HL-60 (cell line): ENCODE measurements around the gene ENTR1.

Experiments
- DNase-seq, 2 experiments: peaks; one replicate each; pipeline ENCODE4 v3.0.0-alpha.2; 2010 to 2020; ENCODE audit warnings: low read depth in 1 of 2, low spot score in 1 of 2
- H3K27ac ChIP-seq: fragments of 250-450 bp; sonication (Bioruptor Pico); replicated peaks from 2 replicates; pipeline ENCODE4 v1.5.1; 2020; ENCODE audit warnings: mild to moderate bottlenecking, moderate library complexity
- H3K27me3 ChIP-seq: fragments of 250-450 bp; sonication (Bioruptor Pico); 2 replicates; pipeline ENCODE4 v1.5.1; 2021; ENCODE audit warnings: mild to moderate bottlenecking, moderate library complexity; ENCODE audit not compliant: insufficient read depth, poor library complexity, severe bottlenecking
- H3K4me3 ChIP-seq: replicated peaks from 2 replicates; pipeline ENCODE4 v1.5.1; 2011; ENCODE audit warnings: mild to moderate bottlenecking, control low read depth, low read length; ENCODE audit not compliant: insufficient read depth
- GABPA ChIP-seq: IDR thresholded peaks from 2 replicates; pipeline ENCODE4 v1.6.1; 2012; ENCODE audit warnings: low read depth
- POLR2AphosphoS5 ChIP-seq: IDR thresholded peaks from 2 replicates; pipeline ENCODE4 v1.6.1; 2012; ENCODE audit warnings: low read depth
- SPI1 ChIP-seq: IDR thresholded peaks from 2 replicates; pipeline ENCODE4 v1.6.1; 2012; ENCODE audit warnings: low read depth, mild to moderate bottlenecking, borderline replicate concordance
- TF ChIP-seq, protein P1 (sequence below): IDR thresholded peaks from 2 replicates; pipeline ENCODE4 v1.6.1; 2012; ENCODE audit warnings: low read depth; ENCODE audit not compliant: insufficient replicate concordance
- TF ChIP-seq, protein P2 (sequence below): IDR thresholded peaks from one replicate; pipeline ENCODE4 v1.5.1; 2011; ENCODE audit warnings: low read length, control low read depth, inconsistent platforms; ENCODE audit not compliant: insufficient read depth

Gene ENTR1

DNA sequence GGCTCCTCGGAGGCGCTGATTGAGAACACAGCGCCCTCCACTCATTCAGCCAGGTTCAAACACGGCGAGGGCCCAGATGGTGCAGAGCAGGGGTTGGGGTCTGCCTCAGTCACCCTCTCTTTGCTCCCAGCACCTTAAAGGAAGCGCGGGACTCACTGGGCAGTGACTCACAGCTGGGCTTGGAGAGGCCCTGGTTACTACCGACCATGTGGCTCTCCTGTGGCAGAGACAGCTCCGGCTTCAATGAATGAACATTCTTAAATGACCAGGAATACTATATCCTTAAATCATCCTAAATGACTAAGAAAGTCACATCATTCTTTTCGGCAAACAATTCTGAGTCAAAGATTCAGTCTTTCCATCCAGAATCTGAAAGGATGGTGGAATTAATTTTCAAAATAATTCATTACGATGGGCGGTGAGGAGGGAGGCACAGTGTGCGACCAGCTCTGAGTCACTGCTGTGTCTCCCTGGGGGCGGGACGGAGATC, 30.8 kb upstream of the ENTR1 start:
- Histone ChIP-seq H3K27me3 (no peaks in the 10 kb centered on the region), H3K27ac (no peak overlapping the region), H3K4me3 (no peak overlapping the region)
- DNase-seq, result no peak
- TF ChIP-seq, protein P1, sequence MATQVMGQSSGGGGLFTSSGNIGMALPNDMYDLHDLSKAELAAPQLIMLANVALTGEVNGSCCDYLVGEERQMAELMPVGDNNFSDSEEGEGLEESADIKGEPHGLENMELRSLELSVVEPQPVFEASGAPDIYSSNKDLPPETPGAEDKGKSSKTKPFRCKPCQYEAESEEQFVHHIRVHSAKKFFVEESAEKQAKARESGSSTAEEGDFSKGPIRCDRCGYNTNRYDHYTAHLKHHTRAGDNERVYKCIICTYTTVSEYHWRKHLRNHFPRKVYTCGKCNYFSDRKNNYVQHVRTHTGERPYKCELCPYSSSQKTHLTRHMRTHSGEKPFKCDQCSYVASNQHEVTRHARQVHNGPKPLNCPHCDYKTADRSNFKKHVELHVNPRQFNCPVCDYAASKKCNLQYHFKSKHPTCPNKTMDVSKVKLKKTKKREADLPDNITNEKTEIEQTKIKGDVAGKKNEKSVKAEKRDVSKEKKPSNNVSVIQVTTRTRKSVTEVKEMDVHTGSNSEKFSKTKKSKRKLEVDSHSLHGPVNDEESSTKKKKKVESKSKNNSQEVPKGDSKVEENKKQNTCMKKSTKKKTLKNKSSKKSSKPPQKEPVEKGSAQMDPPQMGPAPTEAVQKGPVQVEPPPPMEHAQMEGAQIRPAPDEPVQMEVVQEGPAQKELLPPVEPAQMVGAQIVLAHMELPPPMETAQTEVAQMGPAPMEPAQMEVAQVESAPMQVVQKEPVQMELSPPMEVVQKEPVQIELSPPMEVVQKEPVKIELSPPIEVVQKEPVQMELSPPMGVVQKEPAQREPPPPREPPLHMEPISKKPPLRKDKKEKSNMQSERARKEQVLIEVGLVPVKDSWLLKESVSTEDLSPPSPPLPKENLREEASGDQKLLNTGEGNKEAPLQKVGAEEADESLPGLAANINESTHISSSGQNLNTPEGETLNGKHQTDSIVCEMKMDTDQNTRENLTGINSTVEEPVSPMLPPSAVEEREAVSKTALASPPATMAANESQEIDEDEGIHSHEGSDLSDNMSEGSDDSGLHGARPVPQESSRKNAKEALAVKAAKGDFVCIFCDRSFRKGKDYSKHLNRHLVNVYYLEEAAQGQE, result no peak
- TF ChIP-seq GABPA (no peak), POLR2AphosphoS5 (no peak), SPI1 (no peak)
- TF ChIP-seq, protein P2, sequence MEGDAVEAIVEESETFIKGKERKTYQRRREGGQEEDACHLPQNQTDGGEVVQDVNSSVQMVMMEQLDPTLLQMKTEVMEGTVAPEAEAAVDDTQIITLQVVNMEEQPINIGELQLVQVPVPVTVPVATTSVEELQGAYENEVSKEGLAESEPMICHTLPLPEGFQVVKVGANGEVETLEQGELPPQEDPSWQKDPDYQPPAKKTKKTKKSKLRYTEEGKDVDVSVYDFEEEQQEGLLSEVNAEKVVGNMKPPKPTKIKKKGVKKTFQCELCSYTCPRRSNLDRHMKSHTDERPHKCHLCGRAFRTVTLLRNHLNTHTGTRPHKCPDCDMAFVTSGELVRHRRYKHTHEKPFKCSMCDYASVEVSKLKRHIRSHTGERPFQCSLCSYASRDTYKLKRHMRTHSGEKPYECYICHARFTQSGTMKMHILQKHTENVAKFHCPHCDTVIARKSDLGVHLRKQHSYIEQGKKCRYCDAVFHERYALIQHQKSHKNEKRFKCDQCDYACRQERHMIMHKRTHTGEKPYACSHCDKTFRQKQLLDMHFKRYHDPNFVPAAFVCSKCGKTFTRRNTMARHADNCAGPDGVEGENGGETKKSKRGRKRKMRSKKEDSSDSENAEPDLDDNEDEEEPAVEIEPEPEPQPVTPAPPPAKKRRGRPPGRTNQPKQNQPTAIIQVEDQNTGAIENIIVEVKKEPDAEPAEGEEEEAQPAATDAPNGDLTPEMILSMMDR, result no peak

- TF ChIP-seq SPI1 (no peak), POLR2AphosphoS5 (peak; percentile 26; the same call in 1 of the 2 replicates)
- DNase-seq, result peak; percentile 53 to 60
- Histone ChIP-seq H3K4me3 (peak within 1 kb of the TSS; percentile 66), H3K27ac (peak within 1 kb of the TSS; percentile 71), H3K27me3 (no peaks in the 10 kb centered on the region)
These were observed 29.3 kb upstream of the ENTR1 start, which contains the start of gene INPP5E for GRCh38 chr9:136439481-136440408. Gene INPP5E, minus strand, starts transcription at chr9:136439845. Its CDS starts 426 bp downstream, at chr9:136439419.

- DNase-seq, result peak; percentile 8 to 45
- Histone ChIP-seq H3K27me3 (no peaks in the 10 kb centered on the region), H3K4me3 (peak overlapping the region; percentile 66), H3K27ac (peak overlapping the region; percentile 9)
- TF ChIP-seq GABPA (no peak), SPI1 (no peak), POLR2AphosphoS5 (no peak)
These were observed 28.4 kb upstream of the ENTR1 start for GRCh38 chr9:136438548-136439480.

- TF ChIP-seq, protein P1, result no peak
- TF ChIP-seq GABPA (no peak), POLR2AphosphoS5 (no peak), SPI1 (no peak)
- TF ChIP-seq, protein P2, result no peak
- no peak for DNase-seq
- no peak overlapping the region for H3K27ac ChIP-seq
- peak overlapping the region; percentile 66 for H3K4me3 ChIP-seq
- H3K27me3 ChIP-seq, result no peaks in the 10 kb centered on the region
These were observed 27.6 kb upstream of the ENTR1 start for GRCh38 chr9:136437839-136438547.
